Progenitor cell of endocrine pancreas (in vitro differentiated cells): Measurements from ENCODE around the gene TMEM204. TPM values are rescaled to one million over a fixed set of nuclear protein-coding genes. Genes with fewer than 3 reads are reported as not detected.

ENCODE experiments used
- DNase-seq: peaks from one replicate; pipeline ENCODE4 v3.0.0; 2021; ENCODE audit warnings: low spot score; ENCODE audit not compliant: unreplicated experiment
- H3K27ac Mint-ChIP-seq: 2 replicates; pipeline ENCODE4 v1.8.0; 2021; ENCODE audit warnings: mild to moderate bottlenecking, moderate library complexity, mixed read lengths
- H3K27me3 Mint-ChIP-seq: 2 replicates; pipeline ENCODE4 v1.8.0; 2021; ENCODE audit warnings: mixed read lengths
- H3K36me3 Mint-ChIP-seq: 2 replicates; pipeline ENCODE4 v1.8.0; 2022; ENCODE audit warnings: mixed read lengths; ENCODE audit not compliant: insufficient read depth
- H3K4me1 Mint-ChIP-seq: 2 replicates; pipeline ENCODE4 v1.8.0; 2021; ENCODE audit warnings: low read depth, mixed read lengths
- H3K4me3 Mint-ChIP-seq: 2 replicates; pipeline ENCODE4 v1.8.0; 2021; ENCODE audit warnings: low read depth, mild to moderate bottlenecking, moderate library complexity, mixed read lengths
- H3K9me3 Mint-ChIP-seq: 2 replicates; pipeline ENCODE4 v1.8.0; 2021; ENCODE audit warnings: low read depth, mixed read lengths
- CTCF ChIP-seq: fragments of 200-600 bp; sonication (generic); IDR thresholded peaks from one replicate; pipeline ENCODE4 v1.5.0; 2021; ENCODE audit warnings: antibody characterized with exemption, mild to moderate bottlenecking; ENCODE audit not compliant: unreplicated experiment
- total RNA-seq: library from RNA; stranded (reverse); gene quantifications from 2 replicates; pipeline ENCODE4 v1.2.1, GENCODE V29; 2021

Gene TMEM204
- total RNA-seq, 1 donor from 2014 or later: not detected

- peaks cover 24% of the 10 kb centered on the region for H3K36me3 Mint-ChIP-seq
- no peaks in the 10 kb centered on the region for H3K4me1 Mint-ChIP-seq
- no peak for TF ChIP-seq CTCF
- DNase-seq: no peak
- H3K27me3 Mint-ChIP-seq: no peaks in the 10 kb centered on the region
- no peak overlapping the region for H3K27ac Mint-ChIP-seq
- H3K9me3 Mint-ChIP-seq: no peaks in the 10 kb centered on the region
- H3K4me3 Mint-ChIP-seq: no peak overlapping the region
These were observed 22.8 kb downstream of the TMEM204 start for GRCh38 chr16:1556254-1556653.

GRCh38 chr16:1557074-1557473, 23.6 kb downstream of the TMEM204 start:
- no peaks in the 10 kb centered on the region for H3K27me3 Mint-ChIP-seq
- no peak for TF ChIP-seq CTCF
- H3K4me3 Mint-ChIP-seq: no peak overlapping the region
- DNase-seq: no peak
- no peaks in the 10 kb centered on the region for H3K9me3 Mint-ChIP-seq
- peaks cover 30% of the 10 kb centered on the region for H3K36me3 Mint-ChIP-seq
- H3K27ac Mint-ChIP-seq: no peak overlapping the region
- H3K4me1 Mint-ChIP-seq: no peaks in the 10 kb centered on the region

GRCh38 chr16:1557576-1557975, 24.1 kb downstream of the TMEM204 start:
- H3K4me1 Mint-ChIP-seq: no peaks in the 10 kb centered on the region
- no peak for TF ChIP-seq CTCF
- no peak overlapping the region for H3K4me3 Mint-ChIP-seq
- H3K9me3 Mint-ChIP-seq: no peaks in the 10 kb centered on the region
- H3K36me3 Mint-ChIP-seq: peaks cover 28% of the 10 kb centered on the region
- no peaks in the 10 kb centered on the region for H3K27me3 Mint-ChIP-seq
- no peak for DNase-seq
- H3K27ac Mint-ChIP-seq: no peak overlapping the region

DNA sequence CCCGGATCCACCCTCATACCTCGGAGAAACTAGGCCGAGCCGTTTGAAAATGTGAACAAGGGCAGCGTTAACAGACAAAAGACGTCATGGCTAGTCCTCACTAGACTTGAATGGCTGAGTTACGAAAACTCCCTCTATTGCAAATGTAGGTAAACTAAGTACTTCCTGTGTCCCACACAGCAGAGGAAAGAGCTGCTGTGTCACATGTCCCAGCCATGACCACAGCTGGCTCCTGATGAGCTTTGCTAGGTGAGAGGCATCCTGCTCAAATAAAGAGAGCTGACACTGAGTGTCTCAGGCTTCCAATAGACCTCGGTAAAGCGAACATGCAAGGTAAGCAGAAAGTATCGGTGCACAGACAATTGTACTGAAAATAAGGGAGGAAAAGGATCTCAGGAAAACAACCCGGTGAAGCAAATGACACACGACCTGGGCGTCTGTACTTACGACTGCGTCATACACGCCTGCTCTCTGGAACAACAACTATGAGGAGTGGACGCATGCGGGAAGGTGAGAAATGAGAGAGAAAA, 26.0 kb downstream of the TMEM204 start:
- Mint-ChIP-seq H3K4me1 (no peaks in the 10 kb centered on the region), H3K9me3 (no peaks in the 10 kb centered on the region), H3K36me3 (peaks cover 24% of the 10 kb centered on the region), H3K27me3 (no peaks in the 10 kb centered on the region), H3K4me3 (no peak overlapping the region), H3K27ac (no peak overlapping the region)
- no peak for DNase-seq
- TF ChIP-seq CTCF: no peak

GRCh38 chr16:1560153-1560552, 26.7 kb downstream of the TMEM204 start:
- Mint-ChIP-seq H3K4me1 (no peaks in the 10 kb centered on the region), H3K27me3 (no peaks in the 10 kb centered on the region), H3K27ac (no peak overlapping the region), H3K9me3 (no peaks in the 10 kb centered on the region), H3K4me3 (no peak overlapping the region), H3K36me3 (peaks cover 22% of the 10 kb centered on the region)
- no peak for TF ChIP-seq CTCF
- no peak for DNase-seq
